ENCODE results near the gene ACOXL. TPM values are rescaled to one million over a fixed set of nuclear protein-coding genes. Genes with fewer than 3 reads are reported as not detected.

Gene ACOXL
- total RNA-seq, 1 donor from 2014 or later = not detected

DNA sequence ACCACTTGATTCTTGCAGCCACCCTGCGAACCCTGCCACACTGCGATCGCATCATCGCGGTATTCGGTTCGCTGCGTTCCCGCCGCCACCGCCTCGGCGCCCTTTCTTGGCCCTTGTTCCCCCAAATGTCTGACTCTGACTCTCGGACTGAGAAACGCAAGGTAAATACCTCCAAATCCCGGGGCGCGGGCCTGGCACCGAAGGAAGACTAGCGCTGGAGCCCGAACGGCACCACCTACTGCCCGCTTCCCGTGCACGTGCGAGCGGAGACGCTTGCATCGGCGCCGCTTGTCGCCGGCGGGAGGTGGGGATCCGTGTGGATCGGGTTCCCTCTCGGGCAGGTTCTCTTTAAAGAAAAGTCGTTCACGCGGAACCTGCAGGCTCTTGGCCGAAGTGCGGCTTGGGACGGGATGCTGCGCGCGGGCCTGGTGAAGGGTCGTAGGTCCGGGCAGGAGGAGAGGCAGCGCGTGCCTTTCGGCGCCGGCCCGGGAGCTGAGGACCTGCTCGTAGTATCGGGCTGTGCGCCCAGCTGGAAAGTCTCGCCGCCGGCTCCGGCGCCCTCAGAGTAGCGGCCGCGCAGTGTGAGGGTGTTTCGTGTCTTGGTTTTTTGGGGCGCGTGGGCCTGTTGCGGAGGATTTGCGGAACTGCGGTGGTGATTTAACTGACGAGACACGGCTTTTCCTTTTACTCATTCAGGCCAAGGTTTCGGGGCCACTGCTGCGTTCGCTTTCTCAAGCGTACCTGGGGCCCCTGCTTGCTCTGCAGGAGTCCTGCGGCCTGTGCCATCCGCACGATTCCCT, 388.9 kb downstream of the ACOXL start:
- Mint-ChIP-seq H3K36me3 (ENCODE audit: low read depth) (peaks cover 8% of the 10 kb centered on the region), H3K4me3 (peak overlapping the region; percentile 95), H3K4me1 (peaks cover 46% of the 10 kb centered on the region), H3K27me3 (ENCODE audit: low read depth) (peaks cover 56% of the 10 kb centered on the region), H3K27ac (ENCODE audit: unreplicated experiment) (peak overlapping the region; percentile 19), H3K9me3 (no peaks in the 10 kb centered on the region)
- TF ChIP-seq, protein P1, sequence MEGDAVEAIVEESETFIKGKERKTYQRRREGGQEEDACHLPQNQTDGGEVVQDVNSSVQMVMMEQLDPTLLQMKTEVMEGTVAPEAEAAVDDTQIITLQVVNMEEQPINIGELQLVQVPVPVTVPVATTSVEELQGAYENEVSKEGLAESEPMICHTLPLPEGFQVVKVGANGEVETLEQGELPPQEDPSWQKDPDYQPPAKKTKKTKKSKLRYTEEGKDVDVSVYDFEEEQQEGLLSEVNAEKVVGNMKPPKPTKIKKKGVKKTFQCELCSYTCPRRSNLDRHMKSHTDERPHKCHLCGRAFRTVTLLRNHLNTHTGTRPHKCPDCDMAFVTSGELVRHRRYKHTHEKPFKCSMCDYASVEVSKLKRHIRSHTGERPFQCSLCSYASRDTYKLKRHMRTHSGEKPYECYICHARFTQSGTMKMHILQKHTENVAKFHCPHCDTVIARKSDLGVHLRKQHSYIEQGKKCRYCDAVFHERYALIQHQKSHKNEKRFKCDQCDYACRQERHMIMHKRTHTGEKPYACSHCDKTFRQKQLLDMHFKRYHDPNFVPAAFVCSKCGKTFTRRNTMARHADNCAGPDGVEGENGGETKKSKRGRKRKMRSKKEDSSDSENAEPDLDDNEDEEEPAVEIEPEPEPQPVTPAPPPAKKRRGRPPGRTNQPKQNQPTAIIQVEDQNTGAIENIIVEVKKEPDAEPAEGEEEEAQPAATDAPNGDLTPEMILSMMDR (conservative IDR thresholded peaks at IDR 0.05) = peak; percentile 16
- DNase-seq (ENCODE audit: low read depth, low spot score) = peak; percentile 51

DNA sequence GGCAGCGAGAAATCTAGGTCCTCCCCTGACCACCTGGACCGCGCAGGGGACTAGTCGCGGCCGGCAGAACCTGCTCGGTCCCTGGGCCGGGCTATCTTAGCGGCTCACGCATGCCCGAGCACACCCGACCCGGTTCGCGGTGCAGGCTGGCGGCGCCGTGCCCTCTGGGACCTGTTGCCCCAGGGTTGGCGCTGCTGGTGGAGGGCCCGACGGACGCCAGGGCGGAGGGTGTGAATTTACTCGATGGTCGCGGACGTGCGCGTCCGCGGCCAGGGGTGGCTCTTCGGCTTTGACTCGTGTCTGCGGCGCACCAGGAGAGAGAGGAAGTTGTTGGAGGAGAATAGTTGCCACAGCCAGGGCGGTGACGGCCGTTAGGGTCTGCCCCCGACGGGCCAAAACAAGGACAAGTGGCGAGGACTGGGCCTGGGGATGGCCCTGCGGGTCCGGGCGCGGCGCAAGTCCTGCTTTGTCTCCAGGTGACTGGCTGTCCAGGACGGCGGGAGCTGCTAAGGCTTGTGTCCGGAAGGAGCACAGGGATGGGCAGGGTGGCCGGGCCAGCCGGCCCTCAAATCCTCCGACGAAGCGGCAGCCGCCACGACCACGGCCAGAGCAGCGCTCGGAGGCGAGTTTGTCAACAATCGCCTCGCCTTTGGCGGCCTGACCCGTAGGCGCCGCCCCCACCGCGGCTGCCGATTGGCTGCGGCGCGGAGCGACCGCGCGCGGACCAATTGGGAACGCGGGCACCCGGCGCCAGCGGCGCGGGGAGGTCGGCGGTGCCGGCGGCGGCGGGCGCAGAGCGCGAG, 389.7 kb downstream of the ACOXL start:
- peak overlapping the region; percentile 95 for H3K4me3 Mint-ChIP-seq
- peak; percentile 81 for DNase-seq (ENCODE audit: low read depth, low spot score)
- peaks cover 48% of the 10 kb centered on the region for H3K27me3 Mint-ChIP-seq (ENCODE audit: low read depth)
- TF ChIP-seq, protein P1 (conservative IDR thresholded peaks at IDR 0.05) = no peak
- no peaks in the 10 kb centered on the region for H3K9me3 Mint-ChIP-seq
- H3K36me3 Mint-ChIP-seq (ENCODE audit: low read depth) = peaks cover 12% of the 10 kb centered on the region
- H3K4me1 Mint-ChIP-seq = peaks cover 51% of the 10 kb centered on the region
- no peak overlapping the region for H3K27ac Mint-ChIP-seq (ENCODE audit: unreplicated experiment)

DNA sequence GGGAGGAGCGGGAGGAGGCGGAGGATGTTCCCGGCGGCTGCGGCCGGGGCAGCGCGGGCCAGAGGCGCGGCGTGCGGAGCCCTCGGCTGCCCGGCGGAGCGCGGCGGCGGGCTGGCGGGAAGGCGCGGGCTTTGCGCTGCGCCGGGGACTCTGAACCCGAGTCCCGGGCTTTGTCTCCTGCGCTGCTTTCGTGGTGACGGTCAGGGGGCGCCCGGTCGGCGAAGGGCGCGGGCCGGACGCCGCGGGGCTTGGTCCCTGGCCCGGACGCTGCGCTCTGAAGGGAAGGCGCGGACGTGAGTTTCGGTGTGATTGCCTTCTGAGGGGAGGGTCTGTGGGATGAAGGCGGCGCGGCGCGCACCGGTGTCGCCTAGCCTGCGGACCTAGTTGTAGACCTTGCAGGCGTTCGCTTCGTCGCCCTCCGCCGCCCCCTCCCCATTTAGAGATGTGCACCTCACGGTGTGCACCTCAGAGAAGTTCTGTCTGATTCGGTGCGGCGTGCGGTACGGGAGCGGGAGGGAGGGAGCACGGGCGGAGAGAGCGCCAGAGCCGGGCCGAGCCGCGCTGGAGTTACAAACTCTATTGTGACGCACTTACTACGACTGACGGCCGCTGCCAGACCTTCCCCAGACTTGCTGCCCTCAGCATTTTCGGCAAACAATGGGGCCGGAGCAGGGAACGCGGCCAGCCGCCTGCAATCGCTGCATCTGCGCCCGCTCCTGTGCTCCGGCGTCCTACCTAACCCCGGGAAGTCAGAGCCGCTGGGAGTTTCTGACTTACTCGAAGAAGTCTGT, 390.5 kb downstream of the ACOXL start:
- TF ChIP-seq, protein P1 (conservative IDR thresholded peaks at IDR 0.05) = no peak
- Mint-ChIP-seq H3K4me1 (peaks cover 51% of the 10 kb centered on the region), H3K4me3 (peak overlapping the region; percentile 99), H3K27ac (ENCODE audit: unreplicated experiment) (peak overlapping the region; percentile 98), H3K9me3 (no peaks in the 10 kb centered on the region), H3K36me3 (ENCODE audit: low read depth) (peaks cover 15% of the 10 kb centered on the region), H3K27me3 (ENCODE audit: low read depth) (peaks cover 40% of the 10 kb centered on the region)
- peak; percentile 71 for DNase-seq (ENCODE audit: low read depth, low spot score)

DNA sequence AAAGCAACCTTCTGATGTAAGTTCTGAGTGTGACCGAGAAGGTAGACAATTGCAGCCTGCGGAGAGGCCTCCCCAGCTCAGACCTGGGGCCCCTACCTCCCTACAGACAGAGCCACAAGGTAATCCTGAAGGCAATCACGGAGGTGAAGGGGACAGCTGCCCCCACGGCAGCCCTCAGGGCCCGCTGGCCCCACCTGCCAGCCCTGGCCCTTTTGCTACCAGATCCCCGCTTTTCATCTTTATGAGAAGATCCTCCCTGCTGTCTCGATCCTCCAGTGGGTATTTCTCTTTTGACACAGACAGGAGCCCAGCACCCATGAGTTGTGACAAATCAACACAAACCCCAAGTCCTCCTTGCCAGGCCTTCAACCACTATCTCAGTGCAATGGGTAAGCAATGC, 391.4 kb downstream of the ACOXL start:
- no peak for DNase-seq (ENCODE audit: low read depth, low spot score)
- peaks cover 31% of the 10 kb centered on the region for H3K27me3 Mint-ChIP-seq (ENCODE audit: low read depth)
- peaks cover 45% of the 10 kb centered on the region for H3K4me1 Mint-ChIP-seq
- H3K27ac Mint-ChIP-seq (ENCODE audit: unreplicated experiment) = peak overlapping the region; percentile 78
- H3K9me3 Mint-ChIP-seq = no peaks in the 10 kb centered on the region
- peaks cover 18% of the 10 kb centered on the region for H3K36me3 Mint-ChIP-seq (ENCODE audit: low read depth)
- TF ChIP-seq, protein P1 (conservative IDR thresholded peaks at IDR 0.05) = no peak
- peak overlapping the region; percentile 99 for H3K4me3 Mint-ChIP-seq

DNA sequence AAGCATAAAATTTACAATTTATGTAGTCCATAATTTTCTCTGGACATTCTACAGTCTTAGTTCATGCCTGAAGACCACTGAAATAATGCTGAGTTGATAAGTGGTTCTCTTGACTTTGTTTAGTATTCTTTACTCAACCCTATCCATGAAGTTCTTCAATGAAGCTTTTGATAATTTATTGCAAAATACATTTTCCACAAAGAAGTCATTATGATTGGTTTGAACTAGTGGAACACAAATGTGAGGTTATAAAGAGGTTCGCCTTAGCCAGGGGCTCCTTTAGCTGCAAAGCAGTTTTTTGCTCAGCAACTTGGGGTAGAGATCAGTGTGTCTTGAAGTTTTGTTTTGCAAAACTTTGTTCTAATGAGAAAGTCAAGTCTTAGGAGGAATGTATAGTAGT, 394.2 kb downstream of the ACOXL start:
- no peak for DNase-seq (ENCODE audit: low read depth, low spot score)
- Mint-ChIP-seq H3K27me3 (ENCODE audit: low read depth) (peaks cover 8% of the 10 kb centered on the region), H3K27ac (ENCODE audit: unreplicated experiment) (no peak overlapping the region), H3K9me3 (no peaks in the 10 kb centered on the region), H3K4me3 (peak overlapping the region; percentile 8), H3K4me1 (peaks cover 42% of the 10 kb centered on the region), H3K36me3 (ENCODE audit: low read depth) (peaks cover 32% of the 10 kb centered on the region)
- TF ChIP-seq, protein P1 (conservative IDR thresholded peaks at IDR 0.05) = no peak

Data from neural crest cell (in vitro differentiated cells).